ENCODE results near the gene RRP1. TPM values are rescaled to one million over a fixed set of nuclear protein-coding genes. Genes with fewer than 3 reads are reported as not detected.

Gene RRP1
- total RNA-seq, 1 donor from 2014 or later: 31.9 TPM

- no peak for TF ChIP-seq CTCF (IDR thresholded peaks at IDR 0.05; ENCODE audit: insufficient read depth, low read length, poor library complexity, severe bottlenecking)
- DNase-seq (ENCODE audit: low read depth): peak; percentile 67
Observed at GRCh38 chr21:43767984-43768867, 21.2 kb upstream of the RRP1 start.

GRCh38 chr21:43768868-43769167 lies 20.6 kb upstream of the RRP1 start:
- no peak overlapping the region for H3K4me3 ChIP-seq (ENCODE audit: low read depth, low read length)
- no peak for DNase-seq (ENCODE audit: low read depth)
- no peak for TF ChIP-seq CTCF (IDR thresholded peaks at IDR 0.05; ENCODE audit: insufficient read depth, low read length, poor library complexity, severe bottlenecking)
- no peaks in the 10 kb centered on the region for H3K27me3 ChIP-seq (ENCODE audit: control insufficient read depth, insufficient read depth, low read length)
- H3K36me3 ChIP-seq (ENCODE audit: control insufficient read depth, insufficient read depth, low read length): no peaks in the 10 kb centered on the region

More at GRCh38 chr21:43767984-43768867, 21.2 kb upstream of the RRP1 start:
- Histone ChIP-seq H3K4me3 (ENCODE audit: low read depth, low read length) (no peak overlapping the region), H3K36me3 (ENCODE audit: control insufficient read depth, insufficient read depth, low read length) (no peaks in the 10 kb centered on the region), H3K27me3 (ENCODE audit: control insufficient read depth, insufficient read depth, low read length) (no peaks in the 10 kb centered on the region)

GRCh38 chr21:43769325-43769958 lies 19.9 kb upstream of the RRP1 start:
- TF ChIP-seq CTCF (IDR thresholded peaks at IDR 0.05; ENCODE audit: insufficient read depth, low read length, poor library complexity, severe bottlenecking): no peak
- DNase-seq (ENCODE audit: low read depth): no peak
- peaks cover 2% of the 10 kb centered on the region for H3K36me3 ChIP-seq (ENCODE audit: control insufficient read depth, insufficient read depth, low read length)
- no peaks in the 10 kb centered on the region for H3K27me3 ChIP-seq (ENCODE audit: control insufficient read depth, insufficient read depth, low read length)
- no peak overlapping the region for H3K4me3 ChIP-seq (ENCODE audit: low read depth, low read length)

- no peak overlapping the region for H3K4me3 ChIP-seq (ENCODE audit: low read depth, low read length)
- H3K36me3 ChIP-seq (ENCODE audit: control insufficient read depth, insufficient read depth, low read length): peaks cover 2% of the 10 kb centered on the region
- no peak for DNase-seq (ENCODE audit: low read depth)
- H3K27me3 ChIP-seq (ENCODE audit: control insufficient read depth, insufficient read depth, low read length): no peaks in the 10 kb centered on the region
- TF ChIP-seq CTCF (IDR thresholded peaks at IDR 0.05; ENCODE audit: insufficient read depth, low read length, poor library complexity, severe bottlenecking): no peak
Observed at GRCh38 chr21:43770066-43770655, 19.2 kb upstream of the RRP1 start.

- H3K4me3 ChIP-seq (ENCODE audit: low read depth, low read length): no peak overlapping the region
- no peak for TF ChIP-seq CTCF (IDR thresholded peaks at IDR 0.05; ENCODE audit: insufficient read depth, low read length, poor library complexity, severe bottlenecking)
- H3K27me3 ChIP-seq (ENCODE audit: control insufficient read depth, insufficient read depth, low read length): no peaks in the 10 kb centered on the region
- H3K36me3 ChIP-seq (ENCODE audit: control insufficient read depth, insufficient read depth, low read length): peaks cover 2% of the 10 kb centered on the region
- DNase-seq (ENCODE audit: low read depth): no peak
Observed at GRCh38 chr21:43771199-43771675, 18.1 kb upstream of the RRP1 start.
